HG02588 (cell line): Measurements from ENCODE around the gene RGS9.
A peak's percentile ranks its signal among the peaks of the same experiment; 100 is the strongest.
"Not testable (repeated sequence)": the region's sequence is repeated elsewhere in the genome, so short reads cannot be mapped to it uniquely, and the experiment has no call there.

Source experiments
- ATAC-seq: cut with Tn5 transposase; IDR thresholded peaks from one replicate; pipeline ENCODE4 v1.9.1; 2021; ENCODE audit warnings: mild to moderate bottlenecking, moderate library complexity; ENCODE audit not compliant: unreplicated experiment

RGS9 gene

DNA sequence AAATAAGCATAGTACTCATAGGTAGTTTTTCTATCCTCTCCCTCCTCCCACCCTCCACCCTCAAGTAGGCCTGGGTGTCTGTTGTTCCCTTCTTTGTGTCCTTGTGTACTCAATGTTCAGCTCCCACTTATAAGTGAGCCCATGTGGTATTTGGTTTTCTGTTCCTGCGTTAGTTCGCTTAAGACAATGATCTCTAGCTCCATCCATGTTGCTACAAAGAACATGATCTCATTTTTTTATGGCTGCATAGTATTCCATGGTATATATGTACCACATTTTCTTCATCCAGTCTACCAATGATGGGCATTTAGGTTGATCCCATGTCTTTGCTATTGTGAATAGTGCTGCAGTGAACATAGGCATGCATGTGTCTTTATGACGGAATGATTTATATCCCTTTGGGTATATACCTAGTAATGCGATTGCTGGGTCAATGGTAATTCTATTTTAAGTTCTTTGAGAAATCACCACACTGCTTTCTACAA lies 43.6 kb downstream of the RGS9 start:
- ATAC-seq = not testable (repeated sequence)

DNA sequence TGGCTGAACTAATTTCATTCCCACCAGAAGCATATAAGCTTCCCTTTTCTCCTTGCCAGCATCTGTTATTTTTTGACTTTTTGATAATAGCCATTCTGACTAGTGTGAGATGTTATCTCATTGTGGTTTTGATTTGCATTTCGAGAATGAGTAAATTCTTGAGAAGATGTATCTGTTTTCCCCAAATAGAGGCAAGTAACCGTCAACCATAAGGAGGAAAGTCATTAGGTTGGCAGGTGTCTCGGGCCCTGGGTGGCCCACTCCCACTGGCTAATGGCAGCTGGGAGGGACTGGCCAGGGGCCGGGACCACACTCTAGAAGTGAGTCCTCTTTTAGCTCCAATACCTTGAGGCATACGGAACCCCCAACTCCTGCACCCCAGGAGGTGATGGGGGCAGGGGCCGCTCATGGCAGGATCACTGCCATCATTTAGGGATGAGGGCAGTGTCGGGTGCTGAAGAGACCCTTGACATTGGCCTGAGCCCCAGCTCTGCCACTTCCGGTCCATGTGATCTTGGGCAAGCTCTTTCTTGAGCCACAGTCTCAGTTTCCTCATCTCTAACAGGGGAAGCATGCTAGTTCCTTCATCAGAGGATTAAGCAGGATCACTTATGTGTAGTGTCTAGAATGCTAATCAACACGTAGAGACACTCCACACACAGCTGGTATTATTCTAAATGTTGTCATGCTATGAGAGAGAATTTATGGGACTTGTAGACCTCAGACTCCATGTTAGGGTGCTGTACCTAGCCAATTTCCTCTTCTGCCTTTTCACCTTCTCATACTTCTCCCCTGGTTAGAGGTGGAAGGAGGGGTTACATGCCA lies 44.3 kb downstream of the RGS9 start:
- ATAC-seq = peak; percentile 56

DNA sequence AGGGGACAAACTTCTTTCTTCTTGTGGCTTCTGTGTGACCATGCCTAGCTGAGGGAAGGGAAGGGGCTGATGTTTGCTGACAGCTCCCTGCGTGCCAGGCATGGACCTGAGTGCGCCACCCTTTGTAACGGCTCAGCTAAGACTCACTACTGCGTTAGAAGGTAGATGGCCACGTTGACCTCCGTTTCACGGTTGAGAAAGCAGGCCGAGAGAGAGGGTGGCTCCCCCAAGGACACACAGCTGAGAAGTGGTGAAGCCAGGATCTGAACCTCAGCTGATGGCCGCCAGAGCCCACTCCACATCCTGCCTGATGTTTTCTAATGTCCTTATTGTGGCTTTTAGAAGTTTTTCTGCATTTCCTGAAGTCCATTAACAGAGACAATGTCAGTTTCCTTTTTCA lies 45.1 kb downstream of the RGS9 start:
- ATAC-seq = peak; percentile 43

DNA sequence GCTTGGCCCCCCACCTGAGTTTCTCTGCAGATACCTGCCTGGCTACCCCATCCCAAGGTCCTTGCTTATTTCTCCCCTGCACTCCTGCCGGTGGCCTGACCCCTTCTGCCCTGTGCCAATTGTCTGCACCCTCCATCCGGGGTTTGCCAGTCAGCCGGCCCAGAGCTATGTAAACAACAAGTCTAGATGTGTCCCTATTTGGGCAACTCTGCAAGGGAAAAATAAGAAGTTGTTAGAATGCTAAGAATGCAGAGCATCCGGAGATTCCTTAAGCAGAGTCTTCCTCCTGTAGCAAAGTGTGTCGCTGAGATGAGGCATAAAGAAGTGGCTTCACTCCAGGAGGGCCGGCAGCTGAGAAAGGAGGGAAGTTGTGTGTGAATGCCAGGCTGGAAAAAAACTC lies 46.6 kb downstream of the RGS9 start:
- ATAC-seq = no peak

DNA sequence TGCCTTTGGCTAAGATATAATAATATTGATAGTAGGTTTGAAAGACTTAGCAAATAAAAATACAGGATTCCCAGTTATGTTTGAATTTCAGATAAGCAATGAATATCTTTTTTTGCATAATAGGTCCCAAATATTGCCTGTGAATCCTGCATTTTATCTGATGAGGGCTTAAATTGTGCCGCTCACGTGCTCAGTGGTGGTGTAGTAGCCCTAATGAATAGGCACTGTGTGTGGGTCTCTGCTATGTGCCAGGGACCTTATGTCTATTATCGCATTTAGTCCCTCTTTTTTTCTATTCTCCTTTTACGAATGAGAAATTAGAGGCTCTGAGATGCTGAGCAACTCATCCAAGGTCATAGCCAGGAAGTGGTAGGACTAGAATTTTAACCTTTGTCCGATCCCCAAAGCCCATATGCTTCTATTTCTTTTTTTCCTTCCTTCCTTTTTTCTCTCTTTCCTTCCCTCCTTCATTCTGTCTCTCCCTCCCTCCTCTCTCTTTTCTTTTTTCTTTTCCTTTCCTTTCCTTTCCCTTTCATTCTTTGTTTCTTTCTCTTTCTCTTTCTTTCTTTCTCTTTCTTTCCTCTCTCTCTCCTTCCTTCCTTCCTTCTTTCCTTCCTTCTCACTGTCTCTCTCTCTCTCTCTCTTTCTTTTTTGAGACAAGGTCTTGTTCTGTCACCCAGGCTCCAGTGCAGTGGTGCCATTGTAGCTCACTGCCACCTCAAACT lies 47.2 kb downstream of the RGS9 start:
- ATAC-seq = no peak

- ATAC-seq = no peak
Observed at GRCh38 chr17:65185062-65185461, 47.9 kb downstream of the RGS9 start.

DNA sequence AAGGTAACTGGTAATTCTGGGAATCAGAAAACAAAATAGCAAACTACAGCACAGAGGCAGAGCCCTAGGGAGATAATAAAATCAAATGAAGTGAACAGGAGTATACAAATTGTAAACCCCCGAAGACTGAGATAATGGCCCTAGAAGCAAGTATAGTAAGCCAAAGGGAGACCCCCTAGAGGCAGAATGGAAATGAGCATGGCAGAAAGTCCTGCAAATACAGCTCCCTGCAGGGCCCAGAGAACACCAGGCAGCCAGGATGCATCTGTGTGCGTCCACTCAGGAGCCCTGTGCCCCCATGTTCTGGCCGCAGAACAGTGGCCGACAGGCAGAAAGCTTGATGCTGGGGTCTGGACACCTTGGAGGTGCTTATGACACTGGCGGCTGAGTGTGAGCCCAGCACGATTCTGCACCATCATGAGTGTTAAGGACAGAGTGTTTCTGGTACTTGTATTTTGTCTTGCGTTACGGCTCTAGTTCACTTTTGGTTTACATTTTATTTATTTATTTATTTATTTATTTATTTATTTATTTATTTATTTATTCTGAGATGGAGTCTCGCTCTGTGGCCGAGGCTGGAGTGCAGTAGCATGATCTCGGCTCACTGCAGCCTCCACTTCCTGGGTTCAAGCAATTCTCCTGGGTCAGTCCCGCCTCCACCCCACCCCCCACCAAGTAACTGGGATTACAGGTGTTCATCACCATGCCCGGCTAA lies 48.7 kb downstream of the RGS9 start:
- no peak for ATAC-seq

DNA sequence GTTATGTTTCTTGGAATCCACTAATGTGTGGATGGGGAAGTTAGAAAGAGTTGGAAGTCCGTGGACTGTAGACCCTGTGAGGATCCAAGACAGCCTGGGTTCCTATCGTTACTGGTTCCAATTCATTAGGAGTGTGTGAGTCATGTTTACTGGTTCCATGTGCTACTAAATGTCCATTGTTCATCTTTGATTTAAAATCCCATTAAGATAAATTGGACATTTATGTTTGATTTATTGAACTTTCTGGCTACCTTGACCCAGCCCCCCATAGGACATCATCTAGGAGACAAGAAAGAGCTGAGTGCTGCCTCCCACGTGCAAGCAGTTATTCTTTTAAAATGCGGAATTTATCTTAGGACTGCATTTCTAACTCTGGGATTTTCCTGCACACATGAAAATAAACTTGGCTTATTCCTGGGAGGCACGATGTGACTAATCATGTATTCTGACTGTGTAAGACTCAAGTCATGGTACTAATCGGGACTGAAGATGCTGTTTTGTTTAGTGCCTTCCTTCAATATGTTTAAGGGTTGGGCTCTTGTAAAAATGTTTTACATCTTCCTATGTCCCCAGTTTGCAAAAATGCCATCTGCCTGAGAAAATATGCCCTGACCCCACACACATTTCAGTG lies 53.4 kb downstream of the RGS9 start:
- ATAC-seq = no peak

GRCh38 chr17:65191811-65192740 lies 54.9 kb downstream of the RGS9 start:
- ATAC-seq = no peak

- ATAC-seq = no peak
Observed at GRCh38 chr17:65193305-65193704, 56.1 kb downstream of the RGS9 start.

GRCh38 chr17:65193716-65194293 lies 56.6 kb downstream of the RGS9 start:
- no peak for ATAC-seq

- no peak for ATAC-seq
Observed at GRCh38 chr17:65194670-65195334, 57.6 kb downstream of the RGS9 start.

DNA sequence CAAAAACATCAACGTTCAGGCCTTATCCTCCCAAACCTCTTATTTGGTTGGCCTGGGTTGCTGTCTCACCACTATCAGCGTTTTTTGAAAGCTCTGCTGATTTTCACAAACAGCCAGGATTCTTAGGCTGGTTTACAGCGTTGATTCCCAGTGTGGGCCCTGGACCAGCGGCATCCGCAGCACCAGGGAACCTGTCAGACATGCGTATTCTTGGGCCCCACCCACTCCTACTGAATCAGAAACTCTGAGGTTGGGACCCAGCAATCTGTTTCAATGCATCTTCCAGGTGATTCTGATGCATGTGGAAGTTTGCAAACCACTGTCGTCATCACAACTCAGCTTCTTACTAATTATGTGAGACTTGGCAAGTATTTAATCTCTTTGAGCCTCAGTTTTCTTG lies 58.5 kb downstream of the RGS9 start:
- ATAC-seq = no peak

- ATAC-seq = no peak
Observed at GRCh38 chr17:65196617-65197016, 59.4 kb downstream of the RGS9 start.

DNA sequence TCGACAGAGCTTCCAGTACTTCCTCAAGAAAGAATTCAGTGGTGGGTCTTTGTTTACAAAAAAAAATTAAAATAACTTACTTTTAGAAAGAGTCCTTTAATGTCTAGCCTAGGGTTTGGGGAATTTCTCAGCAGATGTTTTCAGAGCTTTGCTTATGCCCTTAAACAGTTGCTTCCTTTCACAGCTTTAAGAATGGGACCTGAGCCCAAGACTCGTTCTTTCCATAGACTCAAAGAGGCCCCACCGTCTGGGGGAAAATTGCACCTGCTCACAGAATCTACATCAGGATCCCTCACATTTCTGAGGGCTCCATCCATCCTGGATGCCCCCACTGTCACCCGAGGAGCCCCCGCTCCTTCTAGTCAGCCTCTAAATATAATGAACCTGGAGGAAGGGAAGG lies 60.0 kb downstream of the RGS9 start:
- ATAC-seq = no peak

GRCh38 chr17:65198653-65199382 lies 61.6 kb downstream of the RGS9 start:
- no peak for ATAC-seq

- ATAC-seq = no peak
Observed at GRCh38 chr17:65201331-65201730, 64.2 kb downstream of the RGS9 start.

GRCh38 chr17:65202844-65203571 lies 65.8 kb downstream of the RGS9 start:
- ATAC-seq = no peak
